Stimulated activated CD4-positive, alpha-beta T cell treated with anti-CD3 and anti-CD28 coated beads, Interleukin-12 subunit alpha, Interleukin-12 subunit beta, amount 100 ng/mL, for 4 hours (primary cell): Measurements from ENCODE around the gene POLD4.

Experiments used
- DNase-seq: peaks from one replicate; pipeline ENCODE4 v3.0.0-alpha.2; 2020

The POLD4 gene

GRCh38 chr11:67313125-67313890 lies 40.0 kb downstream of the POLD4 start:
- no peak for DNase-seq

- DNase-seq: no peak
Measured at GRCh38 chr11:67312187-67313021, 40.9 kb downstream of the POLD4 start.

- DNase-seq: no peak
Measured at GRCh38 chr11:67311556-67312082, 41.7 kb downstream of the POLD4 start.

- no peak for DNase-seq
Measured at GRCh38 chr11:67311051-67311555, 42.2 kb downstream of the POLD4 start.

GRCh38 chr11:67310246-67311050 lies 42.9 kb downstream of the POLD4 start:
- no peak for DNase-seq

- DNase-seq: no peak
Measured at GRCh38 chr11:67309661-67310061, 43.7 kb downstream of the POLD4 start.

- no peak for DNase-seq
Measured at GRCh38 chr11:67309166-67309565, 44.2 kb downstream of the POLD4 start.

GRCh38 chr11:67308031-67308866 lies 45.1 kb downstream of the POLD4 start:
- no peak for DNase-seq

- DNase-seq: no peak
Measured at GRCh38 chr11:67307545-67308001, 45.8 kb downstream of the POLD4 start.

GRCh38 chr11:67306769-67307544 lies 46.4 kb downstream of the POLD4 start:
- DNase-seq: no peak

- no peak for DNase-seq
Measured at GRCh38 chr11:67304511-67305113, 48.7 kb downstream of the POLD4 start.

- DNase-seq: no peak
Measured at GRCh38 chr11:67303835-67304411, 49.4 kb downstream of the POLD4 start.

GRCh38 chr11:67303132-67303834 lies 50.1 kb downstream of the POLD4 start, which contains the start of gene SSH3:
SSH3 (plus strand) TSS chr11:67303530; CDS start chr11:67303626, 96 bp downstream.
- DNase-seq: peak; percentile 37

GRCh38 chr11:67302571-67303131 lies 50.7 kb downstream of the POLD4 start:
- DNase-seq: no peak

GRCh38 chr11:67301951-67302516 lies 51.3 kb downstream of the POLD4 start:
- DNase-seq: no peak

GRCh38 chr11:67301313-67301921 lies 51.9 kb downstream of the POLD4 start:
- DNase-seq: no peak
